ENCODE measurements around the gene GPR89B.
"Not testable (repeated sequence)": the region's sequence is repeated elsewhere in the genome, so short reads cannot be mapped to it uniquely, and the experiment has no call there.

GPR89B gene

DNA sequence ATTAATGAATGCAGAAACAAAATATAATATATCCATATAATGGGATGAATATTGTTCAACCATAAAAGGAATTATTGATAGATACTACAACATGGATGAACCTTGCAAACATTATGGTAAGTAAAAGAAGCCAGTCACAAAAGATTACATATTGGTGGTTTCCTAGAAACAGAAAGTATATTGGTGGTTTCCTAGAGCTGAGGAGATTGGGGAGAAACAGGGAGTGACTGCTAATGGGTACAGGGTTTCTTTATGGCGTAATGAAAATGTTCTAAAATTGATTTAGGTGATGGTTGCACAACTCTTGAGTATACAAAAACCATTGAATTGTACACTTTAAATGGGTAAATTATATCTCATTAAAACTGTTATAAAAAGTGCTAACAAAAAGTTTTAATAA, 14.3 kb downstream of the GPR89B start:
- DNase-seq: not testable (repeated sequence)

DNA sequence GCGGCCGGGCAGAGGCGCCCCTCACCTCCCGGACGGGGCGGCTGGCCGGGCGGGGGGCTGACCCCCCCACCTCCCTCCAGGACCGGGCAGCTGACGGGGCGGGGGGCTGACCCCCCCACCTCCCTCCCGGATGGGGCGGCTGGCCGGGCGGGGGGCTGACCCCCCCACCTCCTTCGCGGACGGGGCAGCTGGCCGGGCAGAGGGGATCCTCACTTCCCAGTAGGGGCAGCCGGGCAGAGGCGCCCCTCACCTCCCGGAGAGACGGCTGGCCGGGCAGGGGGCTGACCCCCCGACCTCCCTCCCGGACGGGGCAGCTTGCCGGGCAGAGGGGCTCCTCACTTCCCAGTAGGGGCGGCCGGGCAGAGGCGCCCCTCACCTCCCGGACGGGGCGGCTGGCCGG, 21.3 kb downstream of the GPR89B start:
- not testable (repeated sequence) for DNase-seq

DNA sequence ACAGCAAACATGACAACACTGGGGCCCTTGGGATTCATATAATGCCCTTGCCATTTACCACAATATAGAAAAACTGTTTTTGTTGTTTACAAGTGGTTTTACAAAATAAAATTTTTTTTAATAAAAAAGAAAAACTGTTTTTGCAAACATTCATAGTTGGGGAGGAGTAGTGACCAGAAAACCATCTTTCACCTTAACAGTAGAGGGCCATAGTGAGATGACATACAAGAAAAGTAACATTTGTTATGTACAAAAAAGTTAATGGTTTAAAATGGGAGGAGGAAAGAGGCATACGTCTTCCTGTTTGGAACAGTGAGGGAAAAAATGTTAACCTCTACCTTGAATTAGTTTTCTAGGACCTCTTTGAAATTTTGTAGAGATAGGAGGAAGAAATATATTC, 30.7 kb downstream of the GPR89B start:
- DNase-seq: not testable (repeated sequence)

DNA sequence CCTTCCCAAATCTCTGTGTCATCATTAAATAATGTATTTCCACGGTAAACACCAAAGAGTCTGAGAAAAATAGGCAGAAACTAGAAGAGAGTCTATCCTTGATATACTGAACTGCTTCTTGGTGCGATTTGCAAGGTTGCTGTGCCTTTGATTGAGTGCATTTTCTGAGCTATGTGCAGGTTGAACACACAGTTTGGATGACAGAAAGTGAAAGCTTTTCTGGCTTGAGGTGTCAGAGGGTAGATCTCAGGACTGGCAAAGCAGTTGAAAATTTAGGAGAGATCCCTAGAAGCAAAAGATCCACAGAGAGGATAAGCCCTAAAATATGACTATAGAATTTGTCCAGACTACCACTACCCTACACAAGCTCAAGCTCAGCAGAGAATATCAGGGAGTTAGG, 31.5 kb downstream of the GPR89B start:
- DNase-seq: not testable (repeated sequence)

DNA sequence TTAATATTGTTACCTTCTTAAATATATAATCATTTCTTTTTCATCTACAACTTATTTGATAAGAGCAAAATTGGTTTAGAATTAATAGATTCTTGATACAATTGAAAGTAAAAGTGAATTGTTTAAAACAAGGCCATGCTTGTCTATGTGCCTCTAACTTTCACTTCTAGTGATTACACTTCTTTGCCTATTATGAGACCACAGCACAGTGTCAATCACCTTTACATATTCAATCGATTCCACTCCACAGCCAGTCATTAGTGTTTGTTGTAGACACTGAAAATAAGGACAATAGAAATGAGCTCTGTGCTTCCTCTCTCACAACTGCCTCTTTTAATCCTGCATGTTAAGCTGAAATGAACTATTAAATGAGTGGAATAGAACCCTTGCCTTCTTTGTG, 36.4 kb downstream of the GPR89B start:
- DNase-seq: not testable (repeated sequence)

DNA sequence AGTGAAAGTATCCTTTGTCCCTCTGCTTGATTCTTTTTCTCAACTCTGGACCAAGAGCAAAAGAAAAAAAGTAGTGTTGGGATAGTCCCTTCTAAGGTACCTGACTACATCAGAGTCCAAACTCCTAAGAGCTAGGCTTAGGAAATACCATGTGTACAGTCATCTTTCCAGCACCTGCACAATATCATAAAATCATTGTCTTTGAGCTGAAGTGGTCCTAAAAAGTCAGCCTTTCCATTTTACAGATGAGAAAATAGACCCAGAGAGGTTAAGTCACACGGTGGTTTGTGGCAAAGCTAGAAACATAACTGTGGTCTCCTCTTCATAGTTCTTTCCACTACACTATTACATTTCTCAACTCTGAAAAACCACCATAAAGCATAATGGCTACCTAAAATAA, 38.4 kb downstream of the GPR89B start:
- not testable (repeated sequence) for DNase-seq

DNA sequence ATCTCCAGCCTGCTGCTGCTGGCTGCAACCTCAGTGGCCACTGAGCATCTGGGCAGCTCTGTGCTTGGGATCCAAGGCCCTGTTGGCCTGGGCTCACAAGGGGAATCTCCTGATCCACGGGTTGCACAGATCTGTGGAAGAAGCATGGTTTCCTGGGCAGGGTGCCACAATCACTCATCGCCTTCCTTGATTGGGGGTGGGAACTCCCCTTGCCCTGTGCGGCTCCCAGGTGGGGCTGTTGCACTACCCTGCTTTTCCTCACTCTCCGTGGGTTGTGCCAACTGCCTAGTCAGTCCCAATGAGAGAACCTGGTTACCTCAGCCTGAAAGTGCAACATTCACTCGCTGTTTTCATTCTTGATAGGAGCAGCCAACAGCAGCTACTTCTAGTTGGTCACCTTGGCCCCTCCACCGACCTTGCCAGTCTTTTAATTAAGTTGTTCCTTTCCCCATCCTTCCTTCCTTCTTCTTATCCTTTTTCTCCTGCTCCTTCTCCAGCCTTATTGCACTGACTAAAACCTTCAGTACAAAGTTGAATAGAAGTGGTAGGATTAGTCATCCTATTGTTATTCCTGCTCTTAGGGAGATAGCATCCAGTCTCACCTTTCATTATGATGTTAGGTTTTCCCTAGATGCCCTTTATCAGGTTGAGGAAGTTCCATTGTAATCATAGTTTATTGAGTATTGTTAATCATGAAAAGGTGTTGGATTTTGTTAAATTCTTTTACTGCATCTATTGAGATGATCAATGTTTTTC, 50.9 kb downstream of the GPR89B start:
- DNase-seq: not testable (repeated sequence)

DNA sequence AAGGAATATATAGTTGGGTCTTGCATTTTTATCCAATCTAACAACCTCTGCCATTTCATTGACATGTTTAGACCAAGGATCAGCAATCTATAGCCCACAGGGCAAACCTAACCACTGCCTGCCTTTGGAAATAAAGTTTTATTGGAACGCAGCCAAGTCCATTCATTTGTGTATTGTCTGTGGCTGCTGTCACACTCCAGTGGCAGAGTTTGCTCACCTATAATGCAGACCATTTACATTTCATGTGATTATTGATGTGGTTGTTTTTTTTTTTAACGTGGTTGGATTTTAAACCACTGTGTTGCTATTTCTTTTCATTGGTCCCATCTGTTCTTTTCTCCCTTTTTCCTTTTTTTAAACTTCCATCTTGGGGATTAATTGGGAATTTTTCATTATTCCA, 57.2 kb downstream of the GPR89B start:
- DNase-seq: not testable (repeated sequence)

DNA sequence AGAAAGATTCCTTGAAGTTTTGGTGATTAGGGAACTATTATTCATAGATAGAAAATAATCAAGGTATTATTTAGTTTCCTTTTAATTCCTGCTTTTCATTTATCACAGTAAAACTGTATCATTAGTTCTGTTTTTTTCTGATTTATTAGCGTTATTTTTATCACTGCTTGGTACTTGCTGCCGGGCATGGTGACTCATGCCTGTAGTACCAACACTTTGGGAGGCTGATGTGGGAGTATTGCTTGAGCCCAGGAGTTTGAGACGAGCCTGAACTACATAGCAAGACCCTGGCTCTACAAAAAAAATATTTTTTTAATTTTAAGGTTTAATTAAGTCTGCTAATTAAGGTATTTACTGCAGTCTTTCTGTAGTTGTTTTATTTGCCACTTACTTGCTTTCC, 59.7 kb downstream of the GPR89B start:
- DNase-seq: not testable (repeated sequence)

DNA sequence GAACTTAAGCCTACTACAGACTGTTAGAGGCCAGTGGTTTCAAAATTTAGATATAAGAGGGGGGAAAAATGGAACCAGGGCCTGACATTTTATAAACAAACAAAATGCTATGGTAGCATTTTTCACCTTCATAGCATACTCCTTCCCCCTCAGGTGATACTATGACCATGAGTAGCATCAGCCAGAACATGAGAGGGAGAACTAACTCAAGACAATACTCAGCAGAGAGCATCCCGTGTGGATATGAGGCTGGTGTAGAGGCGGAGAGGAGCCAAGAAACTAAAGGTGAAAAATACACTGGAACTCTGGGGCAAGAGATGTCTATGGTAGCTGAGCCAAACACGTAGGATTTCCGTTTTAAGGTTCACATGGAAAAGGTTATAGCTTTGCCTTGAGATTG, 64.7 kb downstream of the GPR89B start:
- DNase-seq: not testable (repeated sequence)

DNA sequence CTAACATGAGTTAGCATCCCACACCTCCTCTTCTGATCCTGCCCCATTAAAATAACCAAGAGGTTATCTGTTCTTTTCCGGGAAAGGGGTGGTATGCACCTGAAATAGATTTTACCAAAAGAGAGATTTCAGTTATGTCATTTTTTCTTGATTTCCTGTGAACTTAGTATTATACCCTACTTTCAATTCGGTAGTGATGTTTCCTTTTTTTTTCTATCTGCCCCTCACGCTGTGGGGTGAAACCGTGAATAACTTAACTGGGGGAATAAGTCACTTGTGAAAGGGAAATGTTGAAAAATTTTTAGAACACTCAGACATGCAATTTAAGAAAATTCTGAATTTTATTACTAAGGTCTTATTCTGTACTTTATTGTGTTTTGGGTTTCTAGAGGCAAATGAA, 65.2 kb downstream of the GPR89B start:
- DNase-seq: not testable (repeated sequence)

DNA sequence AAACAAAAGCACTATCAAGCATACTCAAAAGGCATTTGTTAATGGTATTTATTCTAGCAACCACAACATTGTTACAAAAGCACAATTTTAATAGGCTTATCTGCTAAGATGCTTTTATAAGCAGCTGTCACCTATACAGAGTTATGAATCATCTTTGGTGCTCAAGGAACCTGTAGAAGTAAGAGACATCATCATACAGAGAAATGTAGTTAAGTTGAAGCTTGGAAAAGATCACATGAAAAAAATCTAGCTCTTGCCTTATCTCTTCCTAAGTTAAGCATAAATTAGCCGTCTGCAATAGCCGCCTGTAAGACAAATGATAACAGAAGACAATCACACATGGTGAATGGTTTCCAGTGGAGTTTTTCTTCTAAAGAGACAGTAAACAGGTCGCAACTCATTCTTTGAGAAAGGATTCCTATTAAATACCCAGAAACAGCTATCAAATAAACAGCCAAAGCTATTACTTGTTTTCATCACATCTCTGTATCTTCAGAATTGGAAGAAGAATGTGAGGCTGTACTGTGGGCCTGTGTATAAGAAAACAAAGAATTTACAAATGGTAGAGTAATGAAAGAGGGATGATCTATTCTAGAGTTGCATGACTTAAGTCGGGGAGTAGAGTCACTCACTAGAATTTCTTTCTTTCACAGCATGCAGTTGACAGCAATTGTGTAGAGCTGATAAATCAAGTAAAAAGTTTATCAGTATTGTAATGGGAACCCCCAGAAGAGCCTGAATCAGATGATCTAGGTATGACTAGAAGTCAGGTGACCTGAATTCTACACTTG, 65.8 kb downstream of the GPR89B start:
- not testable (repeated sequence) for DNase-seq

DNA sequence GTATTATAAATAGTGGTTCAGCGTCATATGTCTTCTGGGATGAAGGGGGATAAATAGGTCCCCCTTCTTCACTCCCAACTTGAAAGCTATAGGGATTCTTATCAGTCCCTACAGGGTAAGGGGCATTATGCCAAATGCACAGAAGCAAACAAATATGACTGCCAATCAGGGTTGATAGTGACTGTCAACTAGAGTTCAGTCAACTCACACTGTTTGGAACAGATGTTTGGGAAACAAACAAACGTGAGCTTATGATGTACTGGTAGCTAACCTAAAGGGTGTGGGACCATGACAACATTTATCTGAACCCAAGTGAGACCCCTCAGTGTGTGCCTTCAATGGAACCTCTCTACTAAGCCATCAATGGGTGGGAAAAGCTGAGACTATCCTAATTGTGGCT, 67.9 kb downstream of the GPR89B start:
- not testable (repeated sequence) for DNase-seq

DNA sequence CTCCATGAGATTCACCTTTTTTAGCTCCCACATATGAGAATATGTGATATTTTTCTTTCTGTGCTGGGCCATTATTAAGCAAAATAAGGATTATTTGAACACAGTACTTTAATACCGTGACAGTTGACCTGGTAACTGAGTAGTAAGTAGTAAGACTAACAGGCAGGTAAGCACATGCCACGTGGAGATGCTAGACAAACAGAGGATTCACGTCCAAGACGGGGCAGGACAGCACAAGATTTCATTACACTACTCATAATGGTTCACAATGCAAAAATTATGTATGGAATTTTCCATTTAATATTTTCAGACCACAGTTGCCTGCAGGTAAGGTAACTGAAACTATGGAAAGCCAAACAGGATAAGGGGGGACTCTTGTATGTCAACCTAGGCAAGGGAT, 79.5 kb downstream of the GPR89B start:
- DNase-seq: not testable (repeated sequence)

DNA sequence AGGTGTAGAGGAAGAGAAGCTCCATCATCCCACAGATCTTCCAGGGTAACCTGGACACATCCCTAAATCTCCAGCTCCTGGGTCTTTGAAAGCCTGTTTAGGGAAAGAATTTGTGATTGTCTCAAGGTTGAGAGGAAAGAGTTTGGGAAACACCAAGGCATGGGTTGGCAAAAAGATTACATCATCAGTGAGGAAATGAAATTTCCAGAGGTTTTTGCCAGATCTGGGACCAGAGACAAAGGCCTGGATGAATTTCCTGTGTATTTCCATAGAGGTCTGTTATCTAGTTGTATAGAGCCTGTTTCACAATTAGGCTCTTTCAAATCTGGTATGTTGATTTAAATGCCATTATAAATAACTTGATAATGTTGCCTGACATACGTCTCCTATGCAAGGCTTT, 82.3 kb downstream of the GPR89B start:
- DNase-seq: no peak

DNA sequence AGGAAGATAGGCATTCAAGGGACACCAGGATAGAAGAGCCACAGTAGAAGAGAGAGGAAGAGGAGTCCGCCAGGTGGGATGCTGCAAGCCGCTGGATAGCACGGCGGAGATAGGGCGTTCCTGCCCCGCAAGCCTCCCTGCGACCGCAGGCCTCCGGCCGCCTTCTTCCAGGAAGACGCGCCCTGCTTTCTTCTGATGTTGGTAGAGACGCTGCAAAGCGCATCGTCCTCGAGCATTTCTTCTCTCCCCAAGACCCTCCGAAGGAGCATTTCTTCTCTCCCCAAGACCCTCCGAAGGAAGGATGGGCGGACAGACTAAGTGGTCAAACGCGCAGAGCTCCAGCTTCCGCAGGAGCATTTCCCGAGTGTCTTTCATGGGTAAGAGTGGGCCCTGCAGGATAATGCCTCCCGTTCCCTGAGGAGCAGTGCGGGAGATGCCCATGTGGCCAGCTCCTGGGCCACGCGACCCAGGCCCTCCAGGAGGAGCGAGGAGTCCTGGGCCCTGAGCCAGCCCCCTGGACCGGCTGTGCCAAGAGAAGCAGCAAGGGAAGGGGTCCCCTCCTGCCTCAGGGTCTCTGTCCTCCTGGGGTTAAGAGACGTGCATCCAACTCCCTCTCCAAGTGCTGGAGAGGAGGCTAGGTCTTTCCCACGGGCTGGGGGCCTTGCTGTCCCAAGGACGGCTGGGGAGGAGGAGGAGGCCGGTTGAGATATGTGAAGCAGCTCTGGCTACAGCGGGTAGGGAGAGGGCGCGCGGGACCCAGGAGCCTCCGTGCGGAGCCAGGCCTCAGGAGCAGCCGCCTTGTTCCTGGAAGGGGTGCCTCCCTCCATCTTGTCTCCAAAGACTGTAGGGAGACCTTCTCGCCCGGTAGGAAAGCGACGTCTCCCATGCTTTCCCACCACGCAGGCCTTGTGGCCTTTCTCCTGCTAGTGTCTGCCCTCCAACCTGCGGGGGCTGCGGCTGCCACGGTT, 85.2 kb downstream of the GPR89B start:
- DNase-seq: not testable (repeated sequence)

DNA sequence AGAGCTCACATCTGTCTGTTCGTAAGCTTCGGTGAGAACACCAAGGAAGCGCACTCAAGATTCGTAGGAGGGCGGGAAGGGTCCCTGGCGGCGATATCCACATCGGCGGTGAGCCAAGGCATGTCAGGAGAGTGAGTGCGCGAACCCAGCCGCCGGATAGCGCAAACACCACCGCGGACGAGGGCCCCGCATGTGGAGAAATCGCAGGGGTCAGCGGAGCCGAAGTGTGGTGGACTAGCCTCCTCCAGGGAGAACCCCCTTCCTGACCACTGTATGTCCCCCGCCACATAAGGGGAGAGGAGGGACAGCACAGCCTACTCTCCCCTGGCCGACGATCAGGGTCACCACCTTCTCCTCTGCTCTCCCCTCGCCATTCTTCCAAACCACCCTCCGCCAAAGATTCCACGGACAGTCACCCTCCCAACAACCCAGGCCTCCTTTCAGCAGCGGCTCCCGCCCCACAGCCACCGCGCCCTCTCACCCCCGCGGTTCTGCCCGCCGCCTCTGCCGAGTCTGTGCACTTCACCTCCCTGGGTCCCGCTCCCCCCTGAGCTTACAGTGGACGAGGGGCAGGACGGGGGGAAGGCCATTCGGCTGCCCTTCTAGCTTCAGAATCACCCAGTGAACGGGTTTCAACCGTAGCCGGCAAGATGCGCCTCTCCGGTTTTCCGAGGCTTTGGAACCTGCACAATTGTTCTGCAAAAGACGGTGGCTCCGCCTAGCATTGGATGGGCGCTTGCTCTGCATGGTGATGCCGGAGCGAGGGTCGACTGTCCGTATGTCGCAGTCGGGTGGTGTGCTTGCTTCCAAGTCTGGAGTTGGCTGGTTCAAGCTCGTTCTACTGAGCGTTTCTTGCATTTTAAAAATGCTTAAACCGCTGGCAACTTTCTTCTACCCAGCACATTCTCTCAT, 86.3 kb downstream of the GPR89B start:
- DNase-seq: not testable (repeated sequence)

DNA sequence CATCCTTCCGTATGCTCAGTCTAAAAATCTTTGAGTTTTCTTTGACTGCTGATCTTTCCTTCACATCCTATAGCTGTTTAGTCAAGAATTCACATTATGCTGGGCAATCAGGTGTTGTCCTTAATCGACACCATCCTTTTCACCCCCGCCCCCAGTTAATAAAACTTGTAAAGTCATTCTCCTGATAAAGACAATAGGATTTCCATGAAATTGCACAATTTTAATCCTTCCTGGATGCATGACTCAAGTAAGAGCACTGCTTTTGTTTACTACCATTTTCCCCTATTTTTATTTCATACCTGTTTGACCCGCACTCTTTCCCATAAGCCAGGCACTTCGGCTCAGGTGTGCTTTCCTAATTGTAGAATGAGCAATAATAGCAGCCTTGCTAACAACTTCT, 96.7 kb downstream of the GPR89B start:
- DNase-seq: not testable (repeated sequence)

DNA sequence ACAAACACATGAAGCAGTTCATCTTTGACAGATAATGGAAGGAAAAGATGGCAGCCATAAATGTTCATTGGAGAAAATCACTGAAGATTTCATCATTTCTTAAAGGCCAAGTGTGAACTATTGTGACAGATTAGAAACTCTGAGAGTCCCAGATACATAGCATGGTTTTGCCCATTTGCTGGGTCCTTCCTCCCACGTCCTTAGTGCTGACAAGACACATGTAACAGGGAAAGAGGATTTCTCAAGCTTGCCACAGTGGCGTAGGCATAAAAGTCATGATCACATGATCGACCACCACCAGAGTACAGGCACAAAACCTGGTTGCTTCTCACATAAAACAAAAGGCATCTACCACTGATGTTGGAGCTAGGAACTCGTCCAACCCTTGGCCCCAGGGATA, 98.8 kb downstream of the GPR89B start:
- DNase-seq: not testable (repeated sequence)

DNA sequence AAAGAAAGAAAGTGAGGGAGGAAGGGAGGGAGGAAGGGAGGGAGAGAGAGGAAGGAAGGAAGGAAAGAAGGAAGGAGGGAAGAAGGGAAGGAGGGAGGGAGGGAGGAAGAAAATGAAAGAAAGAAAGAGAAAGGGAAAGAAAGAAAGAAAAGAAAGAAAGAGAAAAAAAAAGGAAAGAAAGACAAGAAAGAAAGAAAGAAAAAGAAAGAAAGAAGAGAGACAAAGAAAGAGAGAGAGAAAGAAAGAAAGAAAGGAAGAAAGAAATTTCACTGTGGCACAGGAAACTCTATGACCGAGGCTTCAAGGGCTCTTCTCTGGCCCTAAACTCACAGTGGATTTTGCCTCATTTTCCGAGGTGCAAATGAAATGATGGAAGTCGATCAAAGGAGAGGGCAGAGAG, 104.0 kb downstream of the GPR89B start:
- not testable (repeated sequence) for DNase-seq

DNA sequence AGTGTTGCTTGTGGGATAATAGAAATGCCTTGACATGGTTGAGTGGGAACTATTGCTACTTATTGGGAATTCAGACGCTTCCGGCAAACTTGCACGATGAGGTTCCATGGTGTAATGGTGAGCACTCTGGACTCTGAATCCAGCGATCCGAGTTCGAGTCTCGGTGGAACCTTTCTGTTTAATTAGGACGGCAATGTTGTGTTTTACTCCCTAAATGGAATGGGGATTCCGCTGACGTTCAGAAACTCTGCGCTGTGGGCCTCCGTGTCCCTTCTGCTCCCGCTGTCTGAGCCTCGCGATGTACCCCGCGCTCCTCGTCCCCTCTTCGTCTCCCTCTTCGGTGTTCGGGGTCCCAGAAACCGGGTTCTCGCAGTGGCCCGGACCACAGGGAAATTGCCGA, 104.5 kb downstream of the GPR89B start:
- DNase-seq: not testable (repeated sequence)

DNA sequence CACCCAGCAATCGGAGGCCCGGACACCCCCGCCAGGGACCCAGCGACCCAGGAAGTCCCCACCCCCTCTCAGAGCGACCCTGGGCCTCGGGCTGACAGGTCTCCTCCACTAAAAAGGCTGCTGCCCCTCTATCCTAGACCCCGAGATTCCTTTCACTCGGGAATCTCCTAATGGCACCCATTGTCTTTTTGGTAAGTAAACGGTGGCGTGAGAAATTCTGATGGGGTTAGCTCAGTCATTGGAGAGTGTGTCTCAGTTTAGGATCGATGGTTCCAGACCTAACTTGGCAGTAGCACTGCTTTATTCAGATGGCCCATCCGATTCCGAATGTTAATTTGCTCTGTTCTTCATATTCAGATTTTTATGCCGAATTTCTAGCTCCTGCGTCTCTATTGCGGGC, 104.9 kb downstream of the GPR89B start:
- DNase-seq: not testable (repeated sequence)

Data from Kasumi-1 (cell line).